Measurements from ENCODE around the gene NDUFS8. TPM values are rescaled to one million over a fixed set of nuclear protein-coding genes. Genes with fewer than 3 reads are reported as not detected.

Gene NDUFS8
- total and polyA plus RNA-seq, 2 of the 13 experiments (the other 11 are each of a cell fraction or from before 2014, with no cell fraction given) = 96.7 to 158 TPM

DNA sequence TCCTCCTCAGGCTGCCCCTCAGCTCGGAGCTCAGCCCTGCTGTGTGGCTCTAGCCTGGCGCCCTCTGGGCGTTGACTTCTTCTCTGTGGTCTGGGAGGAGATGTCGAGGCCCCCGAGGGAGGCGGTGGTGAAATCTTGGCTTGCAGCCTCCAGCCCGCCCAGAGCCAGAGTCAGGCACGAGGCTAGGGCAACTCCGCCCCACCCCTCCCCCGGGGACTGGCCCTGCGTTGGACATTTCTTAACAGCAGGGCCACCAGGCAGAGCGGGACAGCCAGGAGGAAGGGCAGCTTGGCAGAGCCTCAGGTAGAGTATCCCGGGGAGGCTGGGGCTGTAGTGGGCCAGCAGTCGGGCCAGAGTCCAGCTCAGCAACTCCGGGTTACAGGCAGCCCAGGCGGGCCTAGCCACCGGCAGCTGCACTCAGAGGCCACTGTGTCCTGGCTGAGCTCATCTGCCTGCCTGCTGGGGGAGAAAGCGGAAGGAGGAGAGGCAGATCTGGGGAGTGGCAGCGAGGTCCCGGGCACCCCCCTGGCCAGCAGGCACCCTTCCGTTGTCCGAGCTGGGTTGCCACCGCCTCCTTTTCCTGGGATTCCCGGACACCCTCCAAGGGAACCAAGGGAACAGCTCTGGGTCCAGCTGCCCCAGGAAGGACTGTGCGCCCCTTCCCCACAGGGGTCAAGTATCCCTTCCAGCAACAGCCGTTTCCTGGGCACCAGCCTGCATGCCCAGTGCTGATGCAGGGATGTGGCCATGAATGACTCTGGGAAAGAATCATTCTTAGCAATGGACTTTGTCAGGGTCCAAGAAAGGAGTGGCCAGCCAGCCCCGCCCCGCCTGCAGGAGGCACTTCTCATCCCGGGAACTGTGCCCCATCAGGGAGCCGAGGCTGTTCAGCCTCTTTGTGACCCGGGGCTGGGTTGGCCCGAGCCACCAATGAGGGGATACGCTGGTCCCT, 20.1 kb upstream of the NDUFS8 start, which contains the start of gene ALDH3B1 (continued):
- TF ChIP-seq, protein P1, sequence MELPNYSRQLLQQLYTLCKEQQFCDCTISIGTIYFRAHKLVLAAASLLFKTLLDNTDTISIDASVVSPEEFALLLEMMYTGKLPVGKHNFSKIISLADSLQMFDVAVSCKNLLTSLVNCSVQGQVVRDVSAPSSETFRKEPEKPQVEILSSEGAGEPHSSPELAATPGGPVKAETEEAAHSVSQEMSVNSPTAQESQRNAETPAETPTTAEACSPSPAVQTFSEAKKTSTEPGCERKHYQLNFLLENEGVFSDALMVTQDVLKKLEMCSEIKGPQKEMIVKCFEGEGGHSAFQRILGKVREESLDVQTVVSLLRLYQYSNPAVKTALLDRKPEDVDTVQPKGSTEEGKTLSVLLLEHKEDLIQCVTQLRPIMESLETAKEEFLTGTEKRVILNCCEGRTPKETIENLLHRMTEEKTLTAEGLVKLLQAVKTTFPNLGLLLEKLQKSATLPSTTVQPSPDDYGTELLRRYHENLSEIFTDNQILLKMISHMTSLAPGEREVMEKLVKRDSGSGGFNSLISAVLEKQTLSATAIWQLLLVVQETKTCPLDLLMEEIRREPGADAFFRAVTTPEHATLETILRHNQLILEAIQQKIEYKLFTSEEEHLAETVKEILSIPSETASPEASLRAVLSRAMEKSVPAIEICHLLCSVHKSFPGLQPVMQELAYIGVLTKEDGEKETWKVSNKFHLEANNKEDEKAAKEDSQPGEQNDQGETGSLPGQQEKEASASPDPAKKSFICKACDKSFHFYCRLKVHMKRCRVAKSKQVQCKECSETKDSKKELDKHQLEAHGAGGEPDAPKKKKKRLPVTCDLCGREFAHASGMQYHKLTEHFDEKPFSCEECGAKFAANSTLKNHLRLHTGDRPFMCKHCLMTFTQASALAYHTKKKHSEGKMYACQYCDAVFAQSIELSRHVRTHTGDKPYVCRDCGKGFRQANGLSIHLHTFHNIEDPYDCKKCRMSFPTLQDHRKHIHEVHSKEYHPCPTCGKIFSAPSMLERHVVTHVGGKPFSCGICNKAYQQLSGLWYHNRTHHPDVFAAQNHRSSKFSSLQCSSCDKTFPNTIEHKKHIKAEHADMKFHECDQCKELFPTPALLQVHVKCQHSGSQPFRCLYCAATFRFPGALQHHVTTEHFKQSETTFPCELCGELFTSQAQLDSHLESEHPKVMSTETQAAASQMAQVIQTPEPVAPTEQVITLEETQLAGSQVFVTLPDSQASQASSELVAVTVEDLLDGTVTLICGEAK (IDR thresholded peaks at IDR 0.05) = no peak
- TF ChIP-seq, protein P1 (CRISPR knock-in tag; IDR thresholded peaks at IDR 0.05) = peak; percentile 45; the same call in 1 of the 2 replicates
- no peak for TF ChIP-seq MYNN (CRISPR knock-in tag; IDR thresholded peaks at IDR 0.05; ENCODE audit: low read depth)
- no peak for TF ChIP-seq ZNF234 (CRISPR knock-in tag; conservative IDR thresholded peaks at IDR 0.05)
- TF ChIP-seq ZSCAN30 (CRISPR knock-in tag; IDR thresholded peaks at IDR 0.05) = no peak
- TF ChIP-seq HNRNPK (IDR thresholded peaks at IDR 0.05; ENCODE audit: low read depth, low read length, poor library complexity, severe bottlenecking) = no peak
- TF ChIP-seq, protein P2, sequence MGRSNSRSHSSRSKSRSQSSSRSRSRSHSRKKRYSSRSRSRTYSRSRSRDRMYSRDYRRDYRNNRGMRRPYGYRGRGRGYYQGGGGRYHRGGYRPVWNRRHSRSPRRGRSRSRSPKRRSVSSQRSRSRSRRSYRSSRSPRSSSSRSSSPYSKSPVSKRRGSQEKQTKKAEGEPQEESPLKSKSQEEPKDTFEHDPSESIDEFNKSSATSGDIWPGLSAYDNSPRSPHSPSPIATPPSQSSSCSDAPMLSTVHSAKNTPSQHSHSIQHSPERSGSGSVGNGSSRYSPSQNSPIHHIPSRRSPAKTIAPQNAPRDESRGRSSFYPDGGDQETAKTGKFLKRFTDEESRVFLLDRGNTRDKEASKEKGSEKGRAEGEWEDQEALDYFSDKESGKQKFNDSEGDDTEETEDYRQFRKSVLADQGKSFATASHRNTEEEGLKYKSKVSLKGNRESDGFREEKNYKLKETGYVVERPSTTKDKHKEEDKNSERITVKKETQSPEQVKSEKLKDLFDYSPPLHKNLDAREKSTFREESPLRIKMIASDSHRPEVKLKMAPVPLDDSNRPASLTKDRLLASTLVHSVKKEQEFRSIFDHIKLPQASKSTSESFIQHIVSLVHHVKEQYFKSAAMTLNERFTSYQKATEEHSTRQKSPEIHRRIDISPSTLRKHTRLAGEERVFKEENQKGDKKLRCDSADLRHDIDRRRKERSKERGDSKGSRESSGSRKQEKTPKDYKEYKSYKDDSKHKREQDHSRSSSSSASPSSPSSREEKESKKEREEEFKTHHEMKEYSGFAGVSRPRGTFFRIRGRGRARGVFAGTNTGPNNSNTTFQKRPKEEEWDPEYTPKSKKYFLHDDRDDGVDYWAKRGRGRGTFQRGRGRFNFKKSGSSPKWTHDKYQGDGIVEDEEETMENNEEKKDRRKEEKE (IDR thresholded peaks at IDR 0.05) = no peak
- TF ChIP-seq SATB2 (CRISPR knock-in tag; IDR thresholded peaks at IDR 0.05) = 0 out of 2 replicates have a peak, but pooled peaks have one; percentile 69
- TF ChIP-seq, protein P3, sequence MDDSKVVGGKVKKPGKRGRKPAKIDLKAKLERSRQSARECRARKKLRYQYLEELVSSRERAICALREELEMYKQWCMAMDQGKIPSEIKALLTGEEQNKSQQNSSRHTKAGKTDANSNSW (CRISPR knock-in tag; IDR thresholded peaks at IDR 0.05; ENCODE audit: borderline replicate concordance) = no peak
- no peak for TF ChIP-seq TAF15 (IDR thresholded peaks at IDR 0.05; ENCODE audit: low read depth, low read length, poor library complexity, severe bottlenecking)
- no peak for TF ChIP-seq GATAD1 (CRISPR knock-in tag; IDR thresholded peaks at IDR 0.05)
- no peak for TF ChIP-seq FLYWCH1 (CRISPR knock-in tag; IDR thresholded peaks at IDR 0.05)
- TF ChIP-seq TARDBP (CRISPR knock-in tag; IDR thresholded peaks at IDR 0.05) = no peak
- TF ChIP-seq ZFX (CRISPR knock-in tag; IDR thresholded peaks at IDR 0.05; ENCODE audit: low read depth) = peak; percentile 89
- 0 out of 2 replicates have a peak, but pooled peaks have one; percentile 44 for TF ChIP-seq ZNF891 (CRISPR knock-in tag; IDR thresholded peaks at IDR 0.05)
- no peak for TF ChIP-seq ZKSCAN1 (IDR thresholded peaks at IDR 0.05; ENCODE audit: low read length)
- TF ChIP-seq ZFP62 (CRISPR knock-in tag; IDR thresholded peaks at IDR 0.05) = no peak
- peak; percentile 60; the same call in 1 of the 2 replicates for TF ChIP-seq HDAC1 (CRISPR knock-in tag; IDR thresholded peaks at IDR 0.05)
